C1 segment of cervical spinal cord (tissue), 14 donors: Measurements from ENCODE around the gene LARP4.
A peak's percentile ranks its signal among the peaks of the same experiment; 100 is the strongest.
"Not testable (repeated sequence)": the region's sequence is repeated elsewhere in the genome, so short reads cannot be mapped to it uniquely, and the experiment has no call there.

Source experiments
- DNase-seq, 14 donors: peaks; one replicate each; lab custom pipeline; 2025; lab: John Stamatoyannopoulos, UW

LARP4 gene

DNA sequence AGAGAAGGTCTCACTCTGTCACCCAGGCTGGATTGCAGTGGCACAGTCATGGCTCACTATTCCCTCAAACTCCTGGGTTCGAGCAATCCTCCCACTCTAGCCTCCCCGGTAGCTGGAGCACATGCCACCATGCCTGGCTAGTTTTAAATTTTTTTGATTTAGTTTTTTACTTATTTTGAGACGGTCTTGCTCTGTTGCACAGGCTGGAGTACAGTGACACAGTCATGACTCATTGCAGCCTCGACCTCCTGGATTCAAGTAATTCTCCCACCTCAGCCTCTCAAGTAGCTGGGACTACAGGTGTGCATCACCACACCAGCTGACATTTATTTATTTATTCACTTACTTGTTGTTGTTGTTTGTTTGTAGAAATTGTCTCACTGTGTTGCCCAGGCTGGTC, 81.9 kb downstream of the LARP4 start:
- no peak for DNase-seq

DNA sequence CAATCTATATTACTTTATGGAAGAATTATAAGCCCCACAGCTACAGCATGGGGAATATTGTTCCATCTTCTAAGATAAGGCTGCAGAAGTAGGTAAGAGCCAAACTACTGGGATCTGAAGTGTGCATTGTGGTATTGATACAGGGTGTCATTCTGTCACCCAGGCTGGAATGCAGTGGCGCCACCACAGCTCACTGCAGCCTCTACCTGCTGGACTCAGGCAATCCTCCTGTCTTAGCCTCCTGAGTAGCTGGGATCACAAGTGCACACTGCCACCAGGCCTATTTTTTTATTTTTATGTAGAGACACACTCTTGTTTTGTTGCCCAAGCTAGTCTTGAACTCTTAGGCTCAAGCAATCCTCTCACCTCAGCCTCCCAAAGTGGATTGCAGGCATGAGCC, 82.8 kb downstream of the LARP4 start:
- no peak for DNase-seq

- DNase-seq = no peak
Measured at GRCh38 chr12:50488801-50489200, 88.1 kb downstream of the LARP4 start.

GRCh38 chr12:50498119-50498518, 97.4 kb downstream of the LARP4 start:
- not testable (repeated sequence) for DNase-seq

DNA sequence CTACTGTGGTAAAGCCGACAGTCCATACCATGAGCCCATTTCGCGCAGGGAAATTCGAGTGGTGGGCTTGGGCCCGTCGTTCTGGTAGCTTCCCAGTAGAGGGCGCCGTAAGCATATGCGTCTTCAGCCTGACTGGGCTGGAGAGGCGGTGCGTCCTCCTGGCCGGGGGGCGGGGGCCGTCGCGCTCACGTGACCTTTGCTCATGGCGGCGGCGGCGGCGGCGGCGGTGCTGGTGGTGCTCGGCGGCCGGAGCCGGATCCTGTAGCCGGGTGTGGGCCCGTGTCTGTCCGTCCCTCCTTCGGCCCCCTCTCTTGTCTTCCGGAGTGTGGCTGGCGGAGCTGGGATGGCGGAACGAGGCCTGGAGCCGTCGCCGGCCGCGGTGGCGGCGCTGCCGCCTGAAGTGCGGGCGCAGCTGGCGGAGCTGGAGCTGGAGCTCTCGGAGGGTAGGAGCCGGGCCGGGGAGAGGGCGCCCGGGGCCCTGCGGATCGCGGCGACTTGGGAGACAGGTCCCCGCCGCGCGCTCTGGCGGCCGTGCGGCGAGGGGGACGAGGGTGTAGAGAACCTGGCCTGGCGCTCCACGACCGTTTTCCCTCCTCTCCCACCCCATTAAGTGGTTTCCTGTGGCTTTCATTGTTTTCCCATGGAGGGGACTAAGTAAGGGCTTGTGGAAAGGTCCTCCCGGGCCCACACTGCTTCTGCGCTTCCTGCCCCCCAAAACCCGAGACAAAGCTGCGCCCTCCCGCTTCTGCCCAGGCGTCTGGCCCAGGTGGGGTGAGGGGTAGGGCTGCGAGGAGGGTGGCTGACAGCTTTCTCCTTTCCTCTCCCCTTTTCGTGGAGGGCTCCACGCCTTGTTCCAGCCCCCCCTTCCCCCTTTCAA, 104.4 kb downstream of the LARP4 start, which contains the start of gene DIP2B:
TSS of gene DIP2B (plus strand) at position 188 of the 877 bp plus-strand sequence. CDS start at position 344, 156 bp downstream.
- DNase-seq = peak; percentile 45 to 89 (median 88)

GRCh38 chr12:50505675-50506530, 105.2 kb downstream of the LARP4 start:
- DNase-seq = peak in 12 of 14 donors; percentile 20 to 83 (median 64)

- peak in 1 of 14 donors; percentile 42 for DNase-seq
Measured at GRCh38 chr12:50506753-50507473, 106.2 kb downstream of the LARP4 start.

GRCh38 chr12:50507474-50507838, 106.8 kb downstream of the LARP4 start:
- peak in 1 of 14 donors; percentile 27 for DNase-seq

GRCh38 chr12:50507930-50508329, 107.2 kb downstream of the LARP4 start:
- peak in 2 of 14 donors; percentile 22 to 58 for DNase-seq

- DNase-seq = no peak
Measured at GRCh38 chr12:50508414-50508813, 107.7 kb downstream of the LARP4 start.

DNA sequence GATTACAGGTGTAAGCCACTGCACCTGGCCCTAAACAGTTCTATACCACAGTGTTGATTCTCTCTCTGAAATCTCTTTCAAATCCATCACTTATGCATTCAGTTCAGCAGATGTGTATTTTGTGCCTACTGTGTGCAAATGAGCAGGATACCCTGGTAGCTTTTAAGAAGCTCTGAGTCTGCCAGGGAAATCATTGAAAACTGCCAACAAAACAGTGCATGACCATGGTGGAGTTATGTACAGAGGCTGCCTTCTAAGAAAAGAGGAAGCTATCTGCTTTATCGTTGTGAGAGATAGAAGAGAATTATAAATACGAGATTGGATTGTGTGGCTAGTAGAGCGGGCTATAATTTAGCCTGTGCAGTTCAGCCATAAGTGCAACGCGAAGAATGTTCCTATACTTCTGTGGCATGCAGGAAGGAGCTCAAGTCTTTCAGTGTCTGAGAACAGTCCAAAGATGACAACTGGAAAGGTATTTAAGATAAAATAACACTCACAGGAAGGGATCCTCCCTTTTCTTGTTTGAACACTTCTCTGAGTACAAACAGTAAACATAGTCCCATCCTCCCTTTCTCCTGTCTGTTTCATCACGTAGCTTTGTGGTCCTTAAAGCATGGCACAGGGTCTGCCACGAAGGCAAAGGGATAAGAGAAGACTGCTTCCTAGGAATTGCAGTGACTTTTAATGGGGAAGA, 108.4 kb downstream of the LARP4 start:
- no peak for DNase-seq

- DNase-seq = no peak
Measured at GRCh38 chr12:50514526-50515276, 114.0 kb downstream of the LARP4 start.

DNA sequence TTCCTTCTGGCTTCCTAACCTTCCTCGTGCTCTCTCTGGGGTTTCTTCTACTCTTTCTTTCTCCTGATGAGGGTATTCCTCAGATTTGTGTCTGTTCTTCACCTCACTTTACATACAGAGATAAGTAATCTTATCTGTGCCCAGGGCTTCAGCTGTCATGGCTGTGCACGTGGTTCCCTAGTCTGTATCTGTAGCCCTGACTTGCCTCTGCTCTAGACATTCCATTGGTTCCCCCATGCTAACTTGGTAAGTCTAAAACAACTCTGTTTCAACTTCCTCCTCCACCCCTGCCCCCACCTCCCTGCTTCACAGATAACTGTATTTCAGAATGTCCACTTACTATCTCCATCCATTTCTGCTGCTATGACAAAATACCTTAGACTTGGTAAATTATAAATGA, 114.9 kb downstream of the LARP4 start:
- no peak for DNase-seq

GRCh38 chr12:50517421-50518048, 116.8 kb downstream of the LARP4 start:
- DNase-seq = no peak

DNA sequence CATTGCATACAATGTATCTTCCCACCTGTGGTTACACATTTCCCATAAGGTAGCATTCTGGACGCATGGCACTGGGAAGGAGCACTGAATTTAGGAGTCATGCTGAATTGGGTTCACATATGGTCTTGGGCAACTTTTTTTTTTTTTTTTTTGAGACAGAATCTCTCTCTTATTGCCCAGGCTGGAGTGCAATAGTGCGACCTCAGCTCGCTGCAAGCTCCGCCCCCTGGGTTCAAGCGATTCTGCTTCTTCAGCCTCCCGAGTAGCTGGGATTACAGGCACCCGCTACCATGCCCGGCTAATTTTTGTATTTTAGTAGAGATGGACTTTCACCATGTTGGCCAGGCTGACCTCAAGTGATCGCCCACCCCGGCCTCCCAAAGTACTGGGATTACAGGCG, 117.4 kb downstream of the LARP4 start:
- no peak for DNase-seq

- no peak for DNase-seq
Measured at GRCh38 chr12:50519353-50519752, 118.7 kb downstream of the LARP4 start.

DNA sequence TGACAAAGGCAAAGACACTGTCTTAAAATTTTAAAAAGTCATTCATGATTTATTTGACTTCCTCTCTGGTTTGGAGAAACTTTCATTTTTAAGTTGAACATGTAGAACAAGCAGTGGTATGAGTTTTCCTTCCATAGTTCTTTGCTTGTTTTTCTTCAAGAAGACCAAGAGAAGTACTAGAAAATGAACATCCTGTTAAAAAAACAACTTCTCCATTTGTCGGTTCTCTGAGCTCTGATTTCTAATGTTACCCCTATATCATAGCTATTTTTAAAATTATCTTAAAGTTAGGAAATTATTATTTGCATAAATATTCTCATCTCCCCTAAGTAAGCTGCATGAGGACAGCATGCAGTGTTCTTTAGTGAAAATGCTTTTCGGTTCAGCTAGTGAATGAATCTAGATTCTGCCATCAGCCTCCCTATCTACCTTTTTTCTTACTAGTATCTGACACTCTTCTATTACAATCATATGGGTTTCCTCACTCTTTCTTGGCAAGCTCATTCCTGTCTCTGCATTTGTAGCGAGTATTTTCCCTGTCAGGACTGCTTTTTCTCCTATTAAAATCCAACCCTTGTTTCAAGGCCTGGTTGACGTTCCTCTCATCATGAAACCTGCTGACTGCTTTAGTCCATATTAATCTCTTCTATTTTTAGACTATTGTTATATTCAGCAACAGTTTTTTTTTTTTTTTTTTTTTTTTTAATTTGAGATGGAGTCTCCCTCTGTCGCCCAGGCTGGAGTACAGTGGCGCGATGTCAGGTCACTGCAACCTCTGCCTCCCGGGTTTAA, 119.9 kb downstream of the LARP4 start:
- peak in 1 of 14 donors; percentile 81 for DNase-seq

DNA sequence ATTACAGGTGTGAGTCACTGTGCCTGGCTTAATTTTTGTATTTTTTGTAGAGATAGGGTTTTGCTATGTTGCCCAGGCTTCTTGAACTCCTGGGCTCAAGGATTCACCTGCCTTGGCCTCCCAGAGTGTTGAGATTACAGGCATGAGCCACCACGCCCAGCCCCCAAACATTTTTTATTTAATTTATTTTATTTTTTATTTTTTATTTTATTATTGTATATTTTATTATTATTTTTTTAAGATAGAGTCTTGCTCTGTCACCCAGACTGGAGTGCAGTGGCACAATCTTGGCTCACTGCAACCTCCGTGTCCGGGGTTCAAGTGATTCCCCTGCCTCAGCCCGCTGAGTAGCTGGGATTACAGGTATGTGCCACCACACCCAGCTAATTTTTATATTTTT, 121.1 kb downstream of the LARP4 start:
- DNase-seq = not testable (repeated sequence)

DNA sequence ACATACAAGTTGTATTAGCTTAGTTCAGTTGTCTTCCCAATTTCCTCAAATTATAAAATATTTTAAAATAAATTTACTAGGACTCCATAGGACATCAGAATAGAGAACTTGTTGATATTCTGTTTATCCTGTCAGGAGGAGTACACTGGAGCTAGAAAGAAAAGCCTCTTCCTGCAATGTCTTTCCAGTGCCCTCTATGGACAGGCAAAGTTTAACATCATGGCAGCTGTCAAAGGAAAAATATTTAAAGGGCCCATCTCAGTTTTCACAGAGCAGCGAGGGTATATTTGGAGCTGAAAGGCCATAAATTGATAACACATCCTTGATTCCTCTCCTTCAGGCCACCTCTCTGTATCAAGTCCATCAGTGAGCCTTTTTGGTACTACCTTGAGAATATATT, 123.1 kb downstream of the LARP4 start:
- DNase-seq = no peak
